ENCODE results near the gene TMEM179B.
"Not testable (repeated sequence)": the region's sequence is repeated elsewhere in the genome, so short reads cannot be mapped to it uniquely, and the experiment has no call there.

Gene TMEM179B

GRCh38 chr11:62787005-62787759, at the start of gene TMEM179B:
Gene TMEM179B (plus strand): TSS chr11:62787402. CDS start chr11:62787432, 30 bp downstream.
- peak within 1 kb of the TSS; percentile 71 to 99 (median 95) for H3K27ac ChIP-seq

DNA sequence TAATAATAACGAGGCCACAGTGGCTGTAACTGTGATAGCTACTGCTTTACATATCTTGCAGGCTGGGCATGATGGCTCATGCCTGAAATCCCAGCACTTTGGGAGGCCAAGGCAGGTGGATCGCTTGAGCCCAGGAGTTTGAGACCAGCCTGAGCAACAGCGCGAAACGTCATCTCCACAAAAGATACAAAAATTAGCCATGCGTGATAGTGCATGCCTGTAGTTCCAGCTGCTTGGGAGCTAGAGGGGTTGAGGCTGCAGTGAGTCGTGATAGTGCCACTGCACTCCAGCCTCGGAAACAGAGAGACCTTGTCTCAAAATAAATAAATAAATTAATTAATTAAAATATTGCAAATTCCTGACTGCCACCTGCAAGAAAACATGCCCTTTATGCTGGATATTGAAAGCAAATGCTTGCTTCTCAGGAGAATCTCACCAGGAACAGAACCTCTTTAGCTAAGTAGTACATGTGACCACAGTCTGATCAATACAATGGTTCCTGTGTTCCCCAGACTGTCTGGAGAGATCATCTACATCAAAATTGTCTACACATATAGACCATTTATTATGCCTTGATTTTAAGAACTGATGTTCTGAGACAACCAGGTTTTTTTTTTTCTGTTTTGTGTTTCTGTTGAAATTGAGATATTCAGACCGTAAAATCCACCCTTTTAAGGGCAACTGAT, 39.6 kb upstream of the TMEM179B start:
- H3K4me3 ChIP-seq: no peak overlapping the region
- no peak overlapping the region for H3K27ac ChIP-seq

More at GRCh38 chr11:62787005-62787759, at the start of gene TMEM179B:
- H3K4me3 ChIP-seq: peak within 1 kb of the TSS; percentile 76 to 99 (median 93)

DNA sequence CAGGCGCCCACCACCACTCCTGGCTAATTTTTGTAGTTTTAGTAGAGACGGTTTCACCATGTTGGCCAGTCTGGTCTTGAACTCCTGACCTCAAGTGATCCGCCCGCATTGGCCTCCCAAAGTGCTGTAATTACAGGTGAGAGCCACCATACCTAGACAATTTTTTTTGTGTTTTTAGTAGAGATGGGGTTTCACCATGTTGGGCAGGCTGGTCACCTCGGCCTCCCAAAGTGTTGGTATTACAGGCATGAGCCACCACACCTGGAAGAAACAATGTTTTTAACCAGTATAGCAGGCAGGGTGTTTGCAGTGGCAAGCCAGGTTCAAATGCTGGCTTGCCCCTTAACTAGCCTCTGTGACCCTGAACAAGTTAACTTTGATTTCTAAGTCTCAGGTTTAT, 37.3 kb upstream of the TMEM179B start:
- H3K27ac ChIP-seq: peak overlapping the region in 3 of 21 experiments; percentile 15 to 24 (median 22)
- H3K4me3 ChIP-seq: not testable (repeated sequence)

GRCh38 chr11:62752177-62752785, 34.9 kb upstream of the TMEM179B start:
- Histone ChIP-seq H3K4me3 (no peak overlapping the region), H3K27ac (peak overlapping the region in 5 of 21 experiments; percentile 88 to 97 (median 92))

DNA sequence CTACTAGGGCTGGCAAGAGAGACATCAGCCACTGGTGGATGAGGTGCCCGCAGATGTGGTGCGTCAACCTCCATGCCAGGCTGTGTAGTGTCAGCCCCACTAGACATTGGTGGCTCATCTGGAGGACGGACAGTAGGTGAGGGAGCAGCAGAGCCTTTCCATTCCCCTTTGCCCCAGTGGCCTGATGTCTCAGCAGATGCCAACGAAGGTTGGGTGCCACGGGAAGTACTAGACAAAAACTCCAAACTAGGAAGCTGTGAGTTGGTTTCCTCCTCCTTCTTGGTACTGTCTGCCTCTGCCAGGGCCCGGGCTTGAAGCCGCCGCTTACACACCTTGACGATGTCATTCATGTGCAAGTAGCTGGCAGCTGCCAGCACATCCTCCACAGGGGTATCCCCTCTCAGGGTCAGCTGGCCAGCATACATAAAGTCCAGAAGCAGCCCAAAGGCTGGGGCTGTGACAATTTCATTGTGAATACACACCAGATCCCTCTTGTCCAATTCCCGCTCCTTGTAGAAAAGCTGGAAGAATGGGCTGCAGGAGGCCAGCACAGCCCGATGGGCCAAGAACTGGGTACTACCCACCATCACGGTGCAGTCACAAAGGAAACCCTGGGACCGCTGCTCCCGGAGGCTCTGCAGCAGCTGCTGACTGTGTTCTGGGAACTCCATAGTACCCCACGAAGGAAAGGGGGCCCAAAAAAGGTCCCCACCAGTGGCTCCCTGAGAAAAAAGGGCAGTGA, 34.0 kb upstream of the TMEM179B start:
- H3K27ac ChIP-seq: peak overlapping the region in 20 of 21 experiments; percentile 27 to 97 (median 88)
- peak overlapping the region; percentile 41 to 60 (median 53) for H3K4me3 ChIP-seq

- Histone ChIP-seq H3K27ac (peak within 1 kb of the TSS in 20 of 21 experiments; percentile 76 to 97 (median 90)), H3K4me3 (peak within 1 kb of the TSS; percentile 41 to 60 (median 53))
Observed at GRCh38 chr11:62753736-62754603, 33.2 kb upstream of the TMEM179B start, which contains the start of gene ZBTB3. Gene ZBTB3 (minus strand): TSS chr11:62754160. CDS start chr11:62753664, 496 bp downstream.

DNA sequence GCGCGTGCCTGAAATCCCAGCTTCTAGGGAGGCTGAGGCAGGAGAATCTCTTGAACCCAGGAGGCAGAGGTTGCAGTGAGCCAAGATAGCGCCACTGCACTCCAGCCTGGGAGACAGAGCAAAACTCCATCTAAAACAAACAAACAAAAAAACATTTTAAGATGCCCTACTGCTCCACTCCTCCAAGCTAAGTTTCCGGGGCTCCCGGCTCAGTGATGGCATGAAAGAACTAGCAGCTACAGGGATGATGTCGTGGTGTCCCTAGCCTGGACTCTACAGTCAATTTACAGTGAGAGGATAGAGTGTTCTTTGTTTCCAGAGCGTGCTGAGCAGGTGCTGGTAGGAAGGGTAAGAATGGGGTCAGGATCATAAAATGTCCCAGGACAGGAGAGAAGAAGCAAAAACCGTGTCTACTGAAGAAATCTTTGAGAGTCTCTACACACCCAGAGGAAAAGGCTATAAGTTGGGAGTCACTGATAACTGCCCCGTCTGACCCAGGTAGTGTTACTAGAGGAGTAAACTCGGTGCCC, 32.1 kb upstream of the TMEM179B start:
- no peak overlapping the region for H3K4me3 ChIP-seq
- H3K27ac ChIP-seq: no peak overlapping the region

DNA sequence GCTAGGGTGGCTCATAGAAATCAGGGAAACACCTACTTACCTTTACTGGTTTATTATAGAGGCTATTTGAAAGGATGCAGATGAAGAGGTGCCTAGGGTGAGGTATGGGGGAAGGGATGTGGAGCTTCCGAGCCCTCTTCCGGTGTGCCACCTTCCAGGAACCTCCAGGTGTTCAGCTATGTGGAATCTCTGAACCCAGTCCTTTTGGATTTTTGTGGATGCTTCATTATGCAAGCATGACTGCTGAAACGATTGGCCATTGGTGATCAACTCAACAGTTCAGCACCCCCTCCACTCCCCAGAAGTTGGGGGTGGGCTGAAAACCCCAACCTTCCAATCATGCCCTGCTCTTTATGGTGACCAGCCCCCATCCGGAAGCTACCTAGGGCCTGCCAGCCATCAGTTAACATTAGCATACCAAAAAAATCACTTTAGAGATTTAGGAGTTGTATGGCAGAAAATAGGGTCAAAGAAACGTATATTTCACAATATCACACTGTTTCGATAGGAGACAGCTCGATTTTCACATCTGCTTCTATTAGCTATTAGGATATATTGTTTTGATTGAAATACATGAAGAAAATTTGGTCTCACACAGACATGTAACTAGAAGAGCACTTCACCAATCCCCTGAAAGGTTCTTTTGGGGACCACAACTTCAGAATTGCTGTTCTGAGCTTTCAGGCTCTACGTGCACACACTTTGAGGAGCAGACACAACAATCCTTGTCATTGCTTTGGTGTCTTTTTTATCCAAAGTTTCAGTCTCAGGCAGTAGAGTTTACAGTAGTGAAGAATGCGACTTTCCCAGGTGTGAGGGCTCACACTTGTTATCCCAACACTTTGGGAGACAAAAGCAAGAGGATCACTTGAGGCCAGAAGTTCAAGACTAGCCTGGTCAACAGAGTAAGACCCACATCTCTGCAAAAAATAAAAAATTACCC, 29.1 kb upstream of the TMEM179B start:
- H3K27ac ChIP-seq: no peak overlapping the region
- H3K4me3 ChIP-seq: no peak overlapping the region

DNA sequence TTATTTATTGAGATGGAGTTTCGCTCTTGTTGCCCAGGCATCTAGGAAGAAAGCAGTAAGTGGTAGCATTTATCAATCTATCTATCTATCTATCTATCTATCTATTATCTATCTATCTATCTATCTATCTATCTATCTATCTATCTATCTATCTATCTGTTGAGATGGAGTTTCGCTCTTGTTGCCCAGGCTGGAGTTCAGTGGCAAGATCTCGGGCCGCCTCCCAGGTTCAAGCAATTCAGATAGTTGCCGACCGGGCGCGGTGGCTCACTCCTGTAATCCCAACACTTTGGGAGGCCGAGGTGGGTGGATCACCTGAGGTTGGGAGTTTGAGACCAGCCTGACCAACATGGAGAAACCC, 26.4 kb upstream of the TMEM179B start:
- peak overlapping the region; percentile 54 to 80 (median 67) for H3K4me3 ChIP-seq
- peak overlapping the region in 18 of 21 experiments; percentile 52 to 92 (median 82) for H3K27ac ChIP-seq

GRCh38 chr11:62770778-62771143, 16.4 kb upstream of the TMEM179B start:
- peak overlapping the region; percentile 58 to 74 (median 67) for H3K4me3 ChIP-seq
- peak overlapping the region in 20 of 21 experiments; percentile 76 to 97 (median 90) for H3K27ac ChIP-seq

DNA sequence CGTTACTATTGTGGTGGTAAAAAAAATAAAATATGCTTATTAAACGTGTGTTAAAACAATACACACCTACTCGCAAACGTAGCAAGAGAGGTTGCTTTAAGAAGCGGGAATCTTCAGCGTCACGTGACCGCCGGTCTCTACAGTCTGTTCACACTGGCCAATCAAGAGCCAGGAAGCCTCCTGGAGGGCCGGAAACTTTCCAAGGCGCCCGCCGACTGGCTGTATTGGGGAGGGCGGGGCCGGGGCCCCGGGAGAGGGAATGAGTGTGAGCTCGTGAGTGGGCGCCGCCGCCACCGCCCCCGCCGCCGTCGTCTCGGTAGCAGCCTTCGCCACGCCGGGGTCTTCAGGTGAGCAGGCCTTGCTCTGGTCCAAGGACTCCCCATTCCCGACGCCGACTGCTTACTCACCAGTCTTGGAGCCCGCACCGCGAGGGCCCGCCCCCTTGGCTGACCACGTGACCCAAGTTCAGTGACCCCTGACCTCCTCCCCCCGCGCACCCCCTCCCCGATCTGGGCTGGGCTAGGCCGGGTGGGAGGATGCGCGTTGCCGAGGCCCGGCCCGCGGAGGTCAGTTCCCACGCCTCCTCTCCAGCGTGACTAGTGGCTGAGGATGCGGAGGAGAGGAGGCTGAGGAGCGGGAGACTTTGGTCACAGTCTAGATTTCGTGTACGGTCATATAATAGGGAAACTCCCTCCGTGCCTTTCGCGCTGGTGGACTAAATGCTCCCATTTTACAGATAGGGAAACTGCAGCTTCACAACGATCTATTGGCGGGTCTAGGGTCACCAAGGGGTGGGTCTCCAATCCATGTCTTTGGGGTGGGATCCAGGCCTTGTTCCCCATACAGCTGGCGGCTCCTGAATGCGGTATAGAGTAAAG, 15.8 kb upstream of the TMEM179B start, which contains the start of gene TAF6L:
Gene TAF6L (plus strand): TSS at position 253 of the 878 bp plus-strand sequence. CDS start 4,388 bp downstream, outside the sequence.
- Histone ChIP-seq H3K4me3 (peak within 1 kb of the TSS; percentile 58 to 74 (median 67)), H3K27ac (peak within 1 kb of the TSS; percentile 50 to 97 (median 90))

DNA sequence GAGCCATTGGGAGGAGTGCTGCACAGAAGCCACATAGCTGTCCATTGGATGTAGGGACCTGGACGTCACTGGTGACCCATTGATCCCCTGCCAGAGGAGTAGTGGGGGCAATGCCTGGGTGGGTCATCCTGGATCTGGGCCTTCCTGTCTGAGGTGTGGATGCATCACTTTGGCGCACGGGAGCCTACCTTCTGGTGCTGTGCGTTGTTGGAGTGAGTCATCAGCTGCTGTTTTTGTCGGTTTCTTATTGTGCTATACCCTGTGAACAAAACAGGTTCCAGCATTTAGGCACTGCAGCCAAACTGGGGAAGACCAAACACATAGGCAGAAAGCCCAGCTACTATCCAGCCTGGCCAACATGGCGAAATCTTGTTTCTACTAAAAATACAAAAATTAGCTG, 12.8 kb upstream of the TMEM179B start:
- no peak overlapping the region for H3K4me3 ChIP-seq

DNA sequence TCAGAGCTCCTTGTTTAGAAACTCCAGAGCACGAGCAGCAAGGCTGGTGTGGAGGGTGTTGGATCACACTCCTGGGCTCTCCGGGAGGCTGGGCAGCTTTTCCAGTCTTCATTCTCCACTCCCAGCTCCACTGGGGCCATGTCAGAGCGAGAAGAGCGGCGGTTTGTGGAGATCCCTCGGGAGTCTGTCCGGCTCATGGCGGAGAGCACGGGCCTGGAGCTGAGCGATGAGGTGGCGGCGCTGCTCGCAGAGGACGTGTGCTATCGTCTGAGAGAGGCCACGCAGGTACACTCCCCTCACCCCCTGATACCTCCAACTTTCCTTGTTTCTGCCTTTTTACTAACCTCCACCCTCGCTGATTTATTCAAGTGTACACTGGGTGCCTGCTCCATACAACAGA, 11.6 kb upstream of the TMEM179B start:
- no peak overlapping the region for H3K27ac ChIP-seq
- H3K4me3 ChIP-seq: no peak overlapping the region

More for the DNA sequence above, 12.8 kb upstream of the TMEM179B start:
- H3K27ac ChIP-seq: no peak overlapping the region

DNA sequence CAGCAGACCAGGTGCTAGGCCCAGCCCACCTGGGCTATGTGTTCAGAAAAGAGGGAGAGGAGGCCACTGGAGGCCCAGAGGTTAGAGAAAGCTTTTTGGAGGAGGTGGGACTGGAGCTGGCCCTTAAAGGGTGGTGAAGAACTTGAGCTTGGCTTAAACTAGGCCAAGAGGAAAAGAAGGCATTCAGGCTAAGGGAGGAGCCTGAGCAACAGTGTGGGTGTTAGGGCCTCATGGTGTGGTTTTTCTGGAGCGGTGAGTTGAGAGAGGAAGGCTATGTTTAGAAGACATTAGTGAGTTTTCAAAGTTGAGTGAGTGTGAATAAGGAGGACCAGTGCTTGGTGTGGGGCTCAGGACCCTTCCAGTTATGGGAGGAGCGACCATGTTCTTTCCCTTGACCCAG, 9.8 kb upstream of the TMEM179B start:
- Histone ChIP-seq H3K27ac (peak overlapping the region in 10 of 21 experiments; percentile 2 to 53 (median 42)), H3K4me3 (no peak overlapping the region)

- Histone ChIP-seq H3K4me3 (no peak overlapping the region), H3K27ac (peak overlapping the region in 2 of 21 experiments; percentile 11 to 26)
Observed at GRCh38 chr11:62778441-62778840, 8.8 kb upstream of the TMEM179B start.

DNA sequence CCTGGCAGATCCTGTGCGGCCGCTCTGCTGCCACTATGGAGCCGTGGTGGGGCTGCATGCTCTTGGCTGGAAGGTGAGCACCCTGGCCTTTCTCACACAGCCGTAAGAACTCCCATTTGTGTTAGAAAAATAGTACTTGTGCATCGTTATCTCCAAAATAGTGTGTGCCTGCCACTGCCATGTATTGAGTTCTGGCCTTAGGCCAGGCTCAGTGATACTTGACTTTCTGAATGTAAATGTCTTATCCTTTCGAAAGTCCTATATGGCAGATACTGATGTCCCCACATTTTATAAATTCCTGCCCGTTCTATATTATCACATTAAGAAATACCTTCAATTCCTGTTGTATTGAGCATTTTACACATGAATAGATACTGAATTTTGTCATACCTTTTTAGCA, 4.4 kb upstream of the TMEM179B start:
- no peak overlapping the region for H3K27ac ChIP-seq
- no peak overlapping the region for H3K4me3 ChIP-seq
